HG03342 (cell line): ENCODE results near the gene OSTM1.

Experiments
- ATAC-seq: cut with Tn5 transposase; IDR thresholded peaks from one replicate; pipeline ENCODE4 v1.9.1; 2021; ENCODE audit warnings: mild to moderate bottlenecking, moderate library complexity; ENCODE audit not compliant: unreplicated experiment

OSTM1 gene

DNA sequence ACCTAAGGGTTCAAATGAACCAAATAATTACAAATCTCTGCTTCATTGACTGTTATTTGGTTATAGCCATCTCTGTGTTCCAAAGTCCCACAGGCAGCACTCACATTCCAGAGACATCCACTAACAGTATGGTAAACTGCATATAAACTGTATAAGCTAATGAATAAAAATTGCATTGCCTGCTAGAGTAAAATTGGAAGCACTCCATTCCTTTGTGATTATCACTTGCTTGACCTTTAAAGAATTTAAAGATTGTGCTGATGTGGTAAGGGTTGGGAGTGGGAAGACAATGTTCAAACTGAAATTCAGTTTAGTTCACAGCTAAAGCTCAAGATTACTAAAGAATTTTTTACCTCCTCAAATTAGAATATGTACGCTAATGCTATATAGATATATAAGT is 31.0 kb upstream of the OSTM1 start:
- ATAC-seq = no peak

DNA sequence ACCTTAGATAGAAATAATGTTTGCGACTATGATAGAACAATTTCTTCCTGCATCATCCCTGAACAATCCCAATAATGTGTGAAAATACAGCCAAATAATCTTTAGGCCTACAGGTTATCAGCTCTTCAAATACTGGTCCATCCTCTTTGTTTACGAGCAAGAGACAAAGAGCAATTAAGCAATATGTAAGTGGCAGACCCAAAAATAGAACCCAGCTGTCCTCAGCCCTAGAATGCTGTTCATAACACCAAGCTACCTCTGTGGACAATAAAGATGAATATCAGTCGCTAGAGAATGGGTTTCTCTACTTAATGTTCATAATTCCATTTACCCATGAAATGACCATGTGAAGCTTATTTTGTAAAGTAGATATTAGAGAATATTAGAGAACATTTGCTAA is 28.4 kb upstream of the OSTM1 start:
- ATAC-seq = no peak

DNA sequence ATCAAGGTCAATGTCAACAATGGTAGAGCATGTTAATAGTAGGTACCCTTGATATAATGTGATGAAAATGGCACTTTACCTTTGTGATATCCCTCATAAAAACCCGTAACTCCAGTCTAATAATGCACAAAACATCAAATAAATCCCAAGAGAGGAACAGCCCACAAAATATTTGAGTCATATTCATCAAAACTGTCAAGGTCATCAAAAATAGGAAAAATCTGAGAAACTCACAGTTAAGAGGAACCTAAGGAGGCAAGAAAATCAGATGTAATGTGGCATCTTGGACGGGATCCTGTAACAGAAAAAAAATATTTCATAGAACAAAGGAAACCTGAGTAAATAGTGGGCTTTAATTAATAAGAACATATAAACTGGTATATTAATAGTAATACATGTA is 25.5 kb upstream of the OSTM1 start:
- no peak for ATAC-seq

DNA sequence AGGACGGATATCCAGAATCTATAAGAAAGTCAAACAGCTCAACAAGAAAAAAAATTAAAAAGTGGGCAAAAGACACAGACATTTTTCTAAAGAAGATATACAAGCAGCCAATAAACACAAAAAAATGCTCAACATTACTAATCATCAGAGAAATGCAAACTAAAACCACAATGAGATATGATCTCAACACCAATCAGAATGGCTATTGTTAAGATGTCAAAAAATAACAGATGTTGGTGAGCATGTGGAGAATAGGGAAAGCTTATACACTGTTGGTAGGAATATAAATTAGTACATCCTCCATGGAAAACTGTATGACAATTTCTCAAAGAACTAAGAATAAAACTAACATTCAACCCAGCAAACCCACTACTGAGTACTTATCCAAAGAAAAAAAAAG is 23.3 kb upstream of the OSTM1 start:
- no peak for ATAC-seq

DNA sequence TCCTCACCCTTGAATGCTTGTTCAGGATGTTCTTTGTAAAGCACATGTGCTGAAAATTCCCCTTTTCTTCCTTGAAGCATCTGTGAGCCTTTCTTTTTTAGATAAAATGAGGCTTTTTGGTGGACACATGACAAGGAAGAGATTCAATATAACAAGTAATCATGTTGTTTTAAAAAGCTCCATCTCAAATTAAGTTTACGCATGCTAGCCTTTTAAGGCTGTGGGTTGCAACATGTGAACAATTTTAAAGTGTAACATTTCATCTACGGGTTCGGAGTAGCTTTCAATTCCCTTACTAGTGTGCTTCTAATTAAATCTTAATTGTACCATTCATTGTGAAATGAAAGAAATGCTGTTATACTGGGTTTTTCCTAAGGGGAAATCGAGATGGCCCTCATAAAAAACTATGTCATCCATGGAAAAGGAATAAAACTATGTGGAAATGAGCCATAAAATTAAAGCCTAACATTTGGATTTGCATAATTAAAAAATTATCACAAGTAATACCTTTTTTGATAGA is 19.3 kb upstream of the OSTM1 start:
- no peak for ATAC-seq

DNA sequence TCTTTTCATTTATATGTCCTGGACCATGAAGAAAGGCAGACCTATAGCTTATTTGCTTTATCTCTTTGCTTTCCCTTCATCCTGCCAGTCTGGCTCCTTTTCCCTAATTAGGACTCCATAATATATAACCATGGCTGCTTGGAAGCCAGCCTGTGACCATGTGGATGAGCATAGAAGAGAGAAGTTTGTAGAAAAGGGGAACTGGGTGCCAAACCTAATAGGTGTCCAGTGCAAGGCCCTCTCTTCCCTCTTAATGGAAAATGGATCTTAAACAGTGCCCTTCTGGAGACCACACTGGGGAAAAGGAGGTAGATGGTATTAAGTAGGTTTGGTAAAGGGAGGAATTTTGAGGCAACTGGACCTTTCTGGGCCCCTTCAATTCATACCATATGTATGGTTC is 16.7 kb upstream of the OSTM1 start:
- no peak for ATAC-seq

DNA sequence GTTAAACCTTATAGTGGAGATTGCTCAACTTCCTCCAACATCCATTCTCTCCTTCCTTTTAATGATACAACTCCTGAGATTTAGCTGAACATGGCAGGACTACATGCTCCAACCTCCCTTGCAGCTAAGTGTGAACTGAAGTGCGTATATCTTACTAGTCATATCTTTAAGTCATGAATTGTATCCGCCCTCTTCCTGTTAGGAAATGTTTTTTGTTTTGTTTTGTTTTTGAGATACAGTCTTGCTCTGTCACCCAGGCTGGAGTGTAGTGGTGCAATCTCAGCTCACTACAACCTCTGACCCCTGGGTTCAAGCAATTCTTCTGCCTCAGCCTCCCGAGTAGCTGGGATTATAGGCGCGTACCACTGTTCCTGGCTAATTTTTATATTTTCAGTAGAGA is 8.8 kb upstream of the OSTM1 start:
- no peak for ATAC-seq

DNA sequence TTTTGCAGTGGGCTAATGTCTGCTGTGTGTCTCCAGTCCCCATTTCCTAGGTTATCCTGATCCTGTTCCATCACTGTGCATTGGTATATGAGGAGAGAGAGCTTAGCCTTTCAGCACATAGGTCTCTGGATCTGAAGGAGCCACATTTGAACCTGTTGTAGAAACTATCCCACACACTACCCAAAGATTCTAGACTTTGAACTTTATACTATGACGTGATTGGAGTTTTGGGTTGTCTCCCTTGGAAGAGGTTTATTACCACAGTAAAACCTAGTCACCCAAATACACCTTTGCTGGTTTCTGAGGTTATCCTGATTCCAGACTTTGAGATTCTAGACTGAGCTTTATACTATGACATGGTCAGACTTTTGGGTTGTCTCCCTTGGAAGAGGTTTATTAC is 8.0 kb upstream of the OSTM1 start:
- ATAC-seq = no peak

DNA sequence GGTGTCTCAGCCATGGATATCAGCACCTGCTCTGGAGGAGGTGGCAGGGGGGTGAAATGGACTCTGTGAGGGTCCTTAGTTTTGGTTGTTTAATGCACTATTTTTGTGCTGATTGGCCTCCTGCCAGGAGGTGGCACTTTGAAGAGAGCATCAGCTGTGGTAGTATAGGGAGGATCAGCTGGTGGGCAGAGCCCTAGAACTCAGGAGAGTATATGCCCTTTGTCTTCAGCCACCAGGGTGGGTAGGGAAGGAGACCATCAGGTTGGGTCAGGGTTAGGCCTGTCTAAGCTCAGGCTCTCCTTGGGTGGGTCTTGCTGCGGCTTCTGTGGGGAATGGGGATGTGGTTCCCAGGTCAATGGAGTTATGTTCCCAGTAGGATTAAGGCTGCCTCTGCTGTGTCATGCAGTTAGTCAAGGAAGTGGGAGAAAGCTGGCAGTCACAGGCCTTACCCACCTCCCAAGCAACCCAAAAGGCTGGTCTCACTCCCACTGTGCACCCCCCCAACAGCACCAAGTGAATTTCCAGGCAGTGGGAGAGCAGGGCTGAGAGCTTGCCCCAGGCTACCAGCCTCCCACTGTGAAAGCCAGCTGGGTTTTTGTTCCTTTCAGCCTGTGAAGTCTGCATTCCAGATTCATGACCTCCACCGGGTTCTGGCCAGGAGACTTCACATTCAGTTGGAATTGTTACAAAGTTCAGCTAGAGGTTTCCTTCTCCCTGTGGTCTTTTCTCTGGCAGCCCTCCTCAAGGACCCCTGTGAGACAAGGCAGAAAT is 5.7 kb upstream of the OSTM1 start:
- no peak for ATAC-seq

DNA sequence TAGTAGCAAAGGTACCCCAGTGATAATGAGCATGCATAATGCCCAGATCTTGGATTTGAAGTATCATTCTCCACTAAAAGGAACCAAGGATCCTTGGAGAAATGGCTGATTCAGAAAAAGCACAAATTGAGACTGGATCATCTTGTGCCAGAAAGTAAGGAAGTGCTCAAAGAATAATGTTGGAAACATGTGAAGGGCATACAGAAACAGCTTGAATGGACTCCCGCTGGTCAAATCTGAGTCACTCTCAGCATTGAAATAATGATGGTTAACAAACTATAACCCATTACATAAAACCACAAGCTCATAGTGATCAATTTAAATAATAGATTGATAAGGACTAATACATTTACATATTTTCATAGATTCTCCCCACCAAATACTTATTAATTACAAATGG is 3.6 kb upstream of the OSTM1 start:
- ATAC-seq = no peak

DNA sequence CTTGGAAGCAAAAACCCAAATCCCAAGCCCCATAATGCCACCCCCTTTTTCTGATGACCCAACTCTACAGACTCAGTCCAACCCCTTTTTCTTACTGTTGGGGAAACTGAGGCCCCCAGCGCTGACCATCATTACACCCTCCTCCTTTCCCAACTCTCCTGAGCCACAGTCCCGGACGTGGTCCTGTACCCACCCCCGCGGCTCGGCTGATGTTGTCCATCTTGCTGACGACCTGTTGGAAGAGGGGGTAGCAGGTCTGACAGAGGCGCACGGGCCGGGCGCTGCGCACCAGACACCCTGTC is 533 bp downstream of the OSTM1 start:
- ATAC-seq = peak; percentile 36

DNA sequence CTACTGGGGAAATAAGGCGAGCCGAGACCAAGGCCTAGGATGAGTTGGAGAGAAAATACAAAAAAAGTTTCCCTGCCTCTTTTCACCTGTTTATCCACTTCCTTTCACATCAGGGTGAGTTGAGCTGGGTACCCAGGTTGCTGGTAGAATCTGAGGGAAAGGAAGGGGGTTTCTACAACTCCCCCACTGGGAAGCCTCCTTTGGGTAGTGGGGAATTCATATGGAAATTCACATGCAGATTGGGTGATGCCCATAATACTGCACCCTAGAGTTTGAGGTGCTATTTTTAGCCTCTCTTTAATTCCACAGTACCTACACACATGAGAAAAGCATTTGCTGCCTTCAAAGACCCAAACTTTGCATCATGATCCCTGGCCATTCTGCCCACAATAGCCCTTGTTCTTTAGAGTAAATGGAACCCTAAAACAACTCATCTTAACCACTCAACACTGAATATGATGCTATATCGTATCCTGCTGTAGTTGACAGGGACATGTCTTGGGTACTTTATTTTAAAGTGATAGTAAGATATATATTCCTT is 2.7 kb downstream of the OSTM1 start:
- ATAC-seq = no peak

DNA sequence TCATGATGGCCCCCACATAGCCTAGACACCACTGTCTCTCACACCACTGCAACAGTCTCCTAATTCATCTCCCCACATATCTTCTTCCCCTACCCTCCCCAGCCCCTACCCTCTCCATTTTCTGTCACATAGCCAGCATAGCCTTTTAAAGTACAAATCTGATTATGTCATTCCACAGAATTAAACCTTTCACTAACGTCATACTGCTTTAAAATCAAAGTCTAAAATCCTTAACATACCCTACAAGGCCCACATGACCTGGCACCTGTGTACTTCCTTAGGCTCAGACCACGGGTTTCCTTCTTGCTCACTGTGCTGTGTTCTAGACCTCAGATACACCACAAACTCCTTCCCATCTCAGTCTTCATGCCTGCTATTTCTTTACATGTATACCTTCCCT is 5.9 kb downstream of the OSTM1 start:
- peak; percentile 69 for ATAC-seq

DNA sequence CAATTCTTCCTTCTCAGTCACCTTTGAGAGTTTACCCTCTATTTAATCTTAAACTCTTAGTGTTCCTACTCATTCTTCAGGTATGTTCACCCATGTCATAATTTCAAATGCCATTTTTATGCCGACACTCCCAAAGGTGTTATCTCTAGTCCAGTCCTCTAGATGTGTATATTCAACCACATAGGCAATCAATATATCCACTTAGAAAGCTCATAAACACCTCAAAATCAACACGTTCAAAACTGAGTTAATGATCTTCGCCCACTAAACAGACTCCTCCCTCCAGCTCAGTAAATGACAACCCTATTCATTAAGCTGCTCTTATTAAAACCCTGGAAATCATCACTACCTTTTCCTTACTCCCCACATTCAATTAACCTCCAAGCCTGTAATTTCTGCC is 6.4 kb downstream of the OSTM1 start:
- no peak for ATAC-seq

DNA sequence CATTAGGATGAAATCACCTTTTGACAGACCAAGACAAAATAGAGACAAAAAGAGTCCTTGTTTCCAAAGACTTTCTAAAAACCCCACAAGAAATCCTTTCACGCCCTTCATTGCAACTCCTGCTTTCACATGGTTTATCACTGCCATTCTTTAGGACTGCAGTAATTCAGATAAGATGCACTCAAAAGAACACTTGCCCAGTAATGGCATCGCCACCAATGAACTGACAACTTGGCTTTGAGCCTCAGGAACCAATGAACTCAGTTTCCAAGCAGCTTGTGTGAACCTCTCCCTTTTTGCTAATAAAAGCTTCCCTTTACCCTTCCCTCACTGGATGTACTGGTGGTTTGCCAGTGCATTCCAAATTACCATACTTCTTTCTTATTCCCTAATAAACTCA is 21.8 kb downstream of the OSTM1 start:
- ATAC-seq = no peak

DNA sequence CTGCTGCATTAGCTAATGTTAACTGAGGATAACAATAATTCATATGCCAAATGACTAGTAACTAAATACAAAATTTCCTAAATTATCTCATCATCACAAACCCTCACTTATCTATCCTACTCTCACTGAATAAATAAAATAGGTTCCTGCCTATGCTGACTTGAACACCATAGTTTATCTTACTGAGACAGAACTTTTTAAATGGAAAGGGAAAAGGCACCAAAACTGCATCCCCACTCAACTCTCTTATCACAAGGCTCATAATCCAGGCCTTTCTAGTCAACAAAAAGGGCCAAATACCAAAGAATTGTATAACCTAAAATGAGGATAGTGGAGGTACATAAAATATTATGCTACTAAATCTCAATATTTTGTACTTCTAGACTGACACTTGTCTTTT is 23.1 kb downstream of the OSTM1 start:
- ATAC-seq = no peak

DNA sequence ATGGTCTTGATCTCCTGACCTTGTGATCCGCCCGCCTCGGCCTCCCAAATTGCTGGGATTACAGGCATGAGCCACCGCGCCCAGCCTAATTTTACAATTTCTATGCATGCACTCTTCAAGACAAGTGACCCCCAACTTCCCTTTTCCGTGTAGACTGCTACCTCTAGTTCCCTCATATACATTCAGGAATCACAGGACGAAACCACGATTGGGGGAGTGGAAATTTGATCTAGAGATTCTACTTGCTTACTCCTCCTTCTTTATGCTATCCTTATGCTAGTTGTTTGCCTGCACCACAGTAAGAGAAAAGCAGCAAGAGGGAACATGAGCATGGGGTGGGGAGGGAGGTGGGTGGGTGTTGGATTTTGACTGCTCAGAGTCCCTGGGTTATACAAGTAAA is 34.9 kb downstream of the OSTM1 start:
- no peak for ATAC-seq

DNA sequence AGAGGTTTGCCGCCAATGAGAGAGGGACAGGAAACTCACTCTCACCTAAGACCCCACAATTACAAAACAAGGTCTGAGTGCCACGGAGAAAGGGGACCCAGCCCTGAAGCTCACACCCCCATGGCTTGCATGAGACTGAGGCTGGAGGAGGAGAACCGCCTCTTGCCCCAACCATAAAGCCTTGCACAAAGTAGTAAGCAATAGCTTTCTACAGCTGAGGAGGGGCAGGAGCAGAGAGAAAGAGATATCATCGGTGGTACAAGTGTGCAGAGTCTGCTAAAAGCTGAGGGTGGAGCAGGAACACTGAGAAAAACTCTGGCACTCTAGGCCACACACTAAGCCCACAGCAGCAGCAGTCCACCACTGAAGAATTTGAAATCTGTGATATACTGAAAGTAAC is 37.7 kb downstream of the OSTM1 start:
- ATAC-seq = no peak

DNA sequence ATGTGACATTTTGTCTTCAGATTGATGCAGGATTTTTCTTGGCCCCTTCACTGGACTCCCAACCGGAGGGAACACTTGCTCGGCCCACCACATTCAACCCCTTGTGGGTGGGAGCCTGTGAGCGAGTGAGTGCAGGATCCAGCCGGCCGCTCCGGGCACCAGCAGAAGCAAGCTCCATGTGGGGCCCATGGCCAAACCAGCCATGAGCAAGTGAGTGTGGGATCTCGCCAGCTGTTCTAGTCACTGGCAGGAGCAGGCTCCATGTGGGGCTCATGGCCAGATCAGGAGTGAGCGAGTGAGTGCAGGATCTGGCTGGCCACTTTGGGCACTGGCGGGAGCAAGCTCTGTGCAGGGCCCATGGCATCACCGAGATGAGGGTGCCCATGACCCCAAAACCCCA is 42.6 kb downstream of the OSTM1 start:
- ATAC-seq = no peak

DNA sequence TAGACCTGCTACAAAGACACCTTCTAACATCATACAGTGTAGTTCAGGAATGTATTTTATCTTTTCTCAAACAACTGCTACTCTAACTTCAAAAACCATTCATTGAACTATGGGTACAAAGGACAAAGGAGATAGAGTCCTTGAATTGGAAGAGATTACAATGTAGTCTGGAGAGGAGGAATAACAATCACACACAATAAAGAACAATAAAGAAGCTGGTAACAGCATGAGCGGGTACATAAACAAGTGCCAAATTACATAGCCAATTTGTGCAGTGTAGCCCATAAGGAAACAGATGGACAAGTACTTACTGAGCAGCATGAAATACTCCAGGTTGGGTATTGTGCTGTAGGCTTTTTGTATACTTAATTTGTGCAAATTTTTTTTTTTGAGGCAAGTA is 44.3 kb downstream of the OSTM1 start:
- ATAC-seq = no peak

DNA sequence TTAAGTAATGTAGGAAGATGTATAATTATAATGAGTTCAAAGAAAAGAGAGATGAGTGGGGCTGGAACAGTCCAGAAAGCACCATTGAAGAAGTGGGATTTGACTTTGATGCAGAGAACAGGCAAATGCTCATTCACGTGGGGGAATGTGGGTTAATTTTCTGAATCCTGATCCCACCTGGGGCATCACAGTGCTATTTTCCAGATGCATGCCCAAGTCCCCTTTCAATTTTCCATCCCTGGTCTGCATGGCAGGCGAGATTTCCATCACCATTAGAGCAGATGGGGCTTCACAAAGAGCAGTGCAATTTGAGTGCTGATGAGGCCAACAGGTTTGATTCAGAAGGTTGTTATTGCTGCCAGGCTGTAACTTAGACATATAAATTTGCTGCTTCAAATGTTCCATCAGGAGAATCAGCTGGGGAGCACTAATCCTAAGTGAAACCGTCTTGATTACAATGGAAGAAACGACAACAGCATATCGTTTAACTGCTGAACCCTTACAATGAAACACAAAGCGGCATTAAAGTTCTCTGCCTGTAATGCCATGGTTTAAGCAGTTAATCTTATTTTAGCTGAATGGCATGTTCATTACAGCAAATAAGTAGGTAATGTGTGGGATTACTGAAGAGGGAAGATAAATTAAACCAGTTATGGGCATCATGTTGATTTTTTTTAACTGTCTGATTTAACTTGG is 45.2 kb downstream of the OSTM1 start:
- no peak for ATAC-seq

DNA sequence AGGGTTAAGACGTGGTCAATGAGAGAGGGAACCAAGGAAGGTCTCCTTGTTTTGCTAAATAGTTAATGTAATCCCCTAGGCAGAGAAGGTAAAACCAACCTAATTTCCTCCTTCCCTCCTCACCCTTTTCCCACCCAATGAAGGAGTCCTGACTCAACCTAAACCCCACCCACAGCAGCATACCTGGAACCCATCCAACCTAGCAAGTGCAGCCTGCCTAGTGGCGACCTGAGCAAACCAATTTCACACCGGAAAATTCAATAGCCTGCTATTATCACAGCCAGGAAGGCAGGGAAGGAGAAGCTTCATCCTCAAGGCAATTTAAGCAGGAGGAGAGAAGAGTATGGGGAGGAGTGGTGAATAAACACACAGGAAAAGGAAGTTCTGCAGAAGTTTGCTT is 46.9 kb downstream of the OSTM1 start:
- no peak for ATAC-seq

DNA sequence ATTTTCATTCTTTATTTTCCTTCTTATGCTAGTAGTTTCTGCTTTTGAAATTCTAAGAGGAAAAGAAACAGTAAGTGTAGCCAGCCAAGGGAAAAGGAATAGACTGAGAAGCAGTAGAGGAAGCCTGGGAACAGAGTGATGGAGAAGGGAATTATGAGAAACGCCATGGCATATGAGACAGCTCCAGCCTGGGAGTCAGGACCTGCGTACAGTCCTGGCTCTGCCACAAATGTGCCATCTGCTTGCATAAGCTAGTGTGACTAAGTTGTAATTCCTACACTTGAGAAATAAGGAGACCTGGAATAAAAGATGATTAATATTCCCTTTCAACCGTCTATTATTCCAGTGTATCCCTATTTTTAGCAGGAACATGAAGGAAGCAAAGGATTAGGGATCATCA is 47.5 kb downstream of the OSTM1 start:
- ATAC-seq = no peak
